ENCODE measurements around the gene STARD10.

STARD10 gene

GRCh38 chr11:72742513-72743320, 51.1 kb downstream of the STARD10 start:
- no peak for DNase-seq

GRCh38 chr11:72741849-72742512, 51.9 kb downstream of the STARD10 start:
- peak; percentile 42 to 53 for DNase-seq

GRCh38 chr11:72741429-72741833, 52.4 kb downstream of the STARD10 start:
- peak; percentile 63 to 74 for DNase-seq

- no peak for DNase-seq
Observed at GRCh38 chr11:72740562-72741428, 53.1 kb downstream of the STARD10 start.

- DNase-seq: no peak
Observed at GRCh38 chr11:72740060-72740424, 53.8 kb downstream of the STARD10 start.

- peak in 1 of 2 experiments; percentile 15 for DNase-seq
Observed at GRCh38 chr11:72739240-72740059, 54.4 kb downstream of the STARD10 start.

- peak; percentile 45 to 63 for DNase-seq
Observed at GRCh38 chr11:72738199-72739141, 55.4 kb downstream of the STARD10 start.

GRCh38 chr11:72737336-72737735, 56.5 kb downstream of the STARD10 start:
- no peak for DNase-seq

GRCh38 chr11:72736452-72737069, 57.3 kb downstream of the STARD10 start:
- DNase-seq: peak; percentile 86 to 93

DNA sequence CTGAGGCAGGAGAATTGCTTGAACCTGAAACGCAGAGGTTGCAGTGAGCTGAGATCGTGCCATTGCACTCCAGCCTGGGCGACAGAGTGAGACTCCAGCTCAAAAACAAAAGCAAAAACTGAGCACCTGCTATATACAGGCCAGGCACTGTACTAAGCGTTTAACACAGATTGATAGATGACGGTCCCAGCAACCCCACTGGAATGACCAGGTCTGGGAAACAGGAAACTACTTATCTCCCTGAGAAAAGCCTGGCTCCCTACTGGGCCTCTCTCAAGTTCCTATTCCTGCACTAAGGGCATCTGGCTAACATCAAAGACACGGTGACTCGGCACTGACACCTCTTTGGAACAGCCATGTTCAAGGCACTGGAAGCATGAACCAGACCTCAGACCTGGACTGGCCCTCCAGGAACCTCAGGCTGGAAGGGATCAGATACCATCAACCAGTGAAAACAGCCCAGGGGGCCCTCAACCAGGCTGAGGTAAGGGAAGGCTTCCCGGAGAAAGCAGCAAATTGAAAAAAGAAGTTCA, 58.3 kb downstream of the STARD10 start:
- DNase-seq: peak in 1 of 2 experiments; percentile 23

- DNase-seq: no peak
Observed at GRCh38 chr11:72732329-72732728, 61.5 kb downstream of the STARD10 start.

DNA sequence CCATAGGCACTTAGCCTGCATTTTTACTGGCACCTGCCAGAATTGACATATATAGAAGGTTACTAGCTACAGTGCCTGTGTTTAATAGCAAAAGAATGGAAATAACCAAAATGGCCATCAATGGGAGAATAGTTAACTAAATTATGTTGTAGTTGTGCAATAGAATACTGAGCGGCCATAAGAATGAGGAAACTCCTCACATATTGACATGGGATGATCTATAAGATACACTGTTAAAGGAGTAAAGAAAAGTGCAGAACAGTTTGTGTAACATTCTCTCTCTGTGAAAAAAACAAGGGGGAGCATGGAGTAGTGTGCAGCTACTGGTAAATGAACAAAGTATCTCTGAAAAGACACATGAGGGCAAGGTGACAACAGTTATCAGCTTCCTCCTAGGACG, 63.1 kb downstream of the STARD10 start:
- DNase-seq: peak in 1 of 2 experiments; percentile 12

GRCh38 chr11:72730243-72730642, 63.6 kb downstream of the STARD10 start:
- DNase-seq: no peak

- DNase-seq: no peak
Observed at GRCh38 chr11:72727521-72727920, 66.3 kb downstream of the STARD10 start.

DNA sequence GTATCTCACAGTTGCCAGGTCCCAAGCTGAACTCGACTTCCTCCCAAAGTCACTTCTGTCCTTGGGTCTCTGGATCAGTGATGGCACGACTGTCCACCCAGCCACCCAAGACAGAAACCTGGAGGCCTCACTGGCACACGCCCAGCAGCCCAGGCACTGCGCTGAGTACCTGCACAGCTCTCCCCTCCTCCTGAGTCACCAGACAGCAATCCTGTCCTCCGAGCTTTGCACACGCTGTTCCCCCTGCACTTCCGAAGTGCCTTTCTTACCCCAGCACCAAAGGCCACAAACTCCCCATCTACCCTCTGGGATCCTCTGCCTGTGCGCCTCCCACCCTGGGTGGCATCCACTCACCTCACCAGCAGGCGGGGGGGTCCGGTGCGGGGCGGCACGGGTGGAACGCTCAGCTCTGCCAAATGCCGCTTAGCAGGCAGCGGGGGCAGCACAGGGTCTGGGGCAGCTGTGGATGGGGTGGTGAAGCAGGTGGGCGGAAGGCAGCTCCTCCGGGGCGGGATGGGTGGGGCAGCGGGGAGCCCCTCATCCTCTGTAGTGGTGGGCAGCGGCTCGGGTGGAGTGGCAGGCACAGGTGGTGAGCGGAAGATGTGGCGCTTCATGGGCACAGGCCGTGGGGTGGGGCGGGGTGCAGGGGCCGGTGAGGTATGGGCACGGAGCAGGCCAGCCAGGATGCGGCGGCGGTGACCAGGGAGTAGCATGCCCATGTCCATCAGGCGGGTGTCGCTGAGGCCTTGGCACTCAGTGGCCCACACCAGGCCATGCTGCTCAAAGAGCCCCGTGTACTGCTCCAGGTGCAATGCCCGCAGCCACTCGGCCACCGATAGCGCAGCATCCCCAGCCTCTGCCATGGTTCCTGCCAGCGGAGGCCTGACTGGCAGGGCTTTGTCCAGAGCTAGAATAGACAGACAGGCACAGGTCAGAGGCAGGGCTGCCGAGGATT, 67.3 kb downstream of the STARD10 start:
- DNase-seq: no peak

DNA sequence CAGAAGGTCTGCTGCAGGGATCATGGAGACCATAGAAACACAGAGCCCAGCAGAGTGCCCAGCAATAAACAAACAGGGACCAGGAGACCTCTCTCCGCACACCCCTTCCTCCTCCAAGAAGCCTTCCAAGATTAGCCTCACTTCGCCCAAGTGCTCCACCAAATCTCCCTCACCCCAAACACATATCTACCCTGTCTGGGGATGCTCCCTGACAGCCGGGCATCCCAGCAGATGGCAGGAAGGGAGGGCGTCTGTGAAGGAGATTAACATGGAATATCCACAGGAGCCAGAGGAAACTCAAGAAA, 68.2 kb downstream of the STARD10 start:
- no peak for DNase-seq

GRCh38 chr11:72724851-72725723, 68.8 kb downstream of the STARD10 start:
- DNase-seq: peak; percentile 71 to 73

- no peak for DNase-seq
Observed at GRCh38 chr11:72724021-72724551, 69.8 kb downstream of the STARD10 start.
